Activated CD4-positive, alpha-beta T cell treated with anti-CD3 and anti-CD28 coated beads, Interleukin-2, amount 50 U/mL, for 48 hours (primary cell): ENCODE data around the gene CACNA2D1.

Experiments
- DNase-seq, 2 experiments: peaks; one replicate each; pipeline ENCODE4 v3.0.0-alpha.2; 2020

Gene CACNA2D1

GRCh38 chr7:81929386-81929785, 514.2 kb downstream of the CACNA2D1 start:
- no peak for DNase-seq

- DNase-seq = no peak
These were observed 517.4 kb downstream of the CACNA2D1 start for GRCh38 chr7:81926154-81926553.

- DNase-seq = no peak
These were observed 518.0 kb downstream of the CACNA2D1 start for GRCh38 chr7:81925530-81925929.

- no peak for DNase-seq
These were observed 519.1 kb downstream of the CACNA2D1 start for GRCh38 chr7:81924494-81924893.

GRCh38 chr7:81919494-81919893, 524.1 kb downstream of the CACNA2D1 start:
- DNase-seq = no peak

GRCh38 chr7:81908220-81908619, 535.4 kb downstream of the CACNA2D1 start:
- no peak for DNase-seq

- no peak for DNase-seq
These were observed 540.5 kb downstream of the CACNA2D1 start for GRCh38 chr7:81903115-81903514.

GRCh38 chr7:81902536-81902935, 541.0 kb downstream of the CACNA2D1 start:
- no peak for DNase-seq
